OCI-LY1 (cell line): ENCODE results near the gene IKZF2.

Experiments
- CTCF ChIP-seq: fragments of 200-600 bp; sonication (generic), shearing (Covaris generic); IDR thresholded peaks from 2 replicates; pipeline ENCODE4 v1.5.1; 2017; ENCODE audit warnings: mild to moderate bottlenecking, antibody characterized with exemption, low read length, moderate library complexity, mixed read lengths
- EZH2 ChIP-seq: fragments of 200-600 bp; sonication (generic), shearing (Covaris generic); IDR thresholded peaks from 2 replicates; pipeline ENCODE4 v1.8.0; 2017; ENCODE audit warnings: borderline replicate concordance, mixed run types, mild to moderate bottlenecking, antibody characterized with exemption, low read length, moderate library complexity, mixed read lengths

- TF ChIP-seq CTCF, result no peak
- TF ChIP-seq EZH2, result no peak
Observed at GRCh38 chr2:213181712-213182111, 30.3 kb upstream of the IKZF2 start.
